Sigmoid colon (tissue), 7 donors: ENCODE results near the gene UNC13C. TPM values are rescaled to one million over a fixed set of nuclear protein-coding genes. Genes with fewer than 3 reads are reported as not detected.
A peak's percentile ranks its signal among the peaks of the same experiment; 100 is the strongest.

Source experiments
- DNase-seq: peaks from one replicate; pipeline ENCODE4 v3.0.0-alpha.2; 2019
- H3K27ac ChIP-seq, 4 donors: fragments of 200-600 bp; sonication (generic); one replicate each; pipeline ENCODE4 v1.5.1; 2016 to 2019; ENCODE audit warnings: mild to moderate bottlenecking in 1 of 4
- H3K27me3 ChIP-seq, 3 donors: fragments of 200-600 bp; sonication (generic); one replicate each; pipeline ENCODE4 v1.5.1; 2019; ENCODE audit warnings: mild to moderate bottlenecking in 1 of 3
- H3K36me3 ChIP-seq, 4 donors: fragments of 200-600 bp; sonication (generic); one replicate each; pipeline ENCODE4 v1.5.1; 2016 to 2019
- H3K4me1 ChIP-seq, 4 donors: fragments of 200-600 bp; sonication (generic); one replicate each; pipeline ENCODE4 v1.5.1; 2017 to 2019
- H3K4me3 ChIP-seq, 4 donors: fragments of 200-600 bp; sonication (generic); one replicate each; pipeline ENCODE4 v1.5.1; 2017 to 2019; ENCODE audit warnings: mild to moderate bottlenecking in 2 of 4, moderate library complexity in 1 of 4
- H3K9me3 ChIP-seq, 4 donors: fragments of 200-600 bp in 3 of 4; sonication (generic) in 3 of 4; one replicate each; pipeline versions ENCODE4 v1.5.1 to v1.6.1; 2013 to 2019
- EP300 ChIP-seq, 4 donors: sonication (generic); formaldehyde crosslinking; IDR thresholded peaks; one replicate each; pipeline ENCODE4 v1.6.1; 2017; ENCODE audit warnings: antibody characterized with exemption in 4 of 4
- POLR2A ChIP-seq, 2 donors: fragments of 450-650 bp; IDR thresholded peaks; one replicate each; pipeline ENCODE4 v1.6.1; 2016; ENCODE audit warnings: antibody characterized with exemption in 2 of 2, mild to moderate bottlenecking in 2 of 2, moderate library complexity in 2 of 2
- POLR2AphosphoS5 ChIP-seq, 4 donors: sonication (generic); formaldehyde crosslinking; IDR thresholded peaks; one replicate each; pipeline ENCODE4 v1.6.1; 2017; ENCODE audit warnings: antibody characterized with exemption in 4 of 4
- WGBS, 2 donors: extraction: QIAGEN DNeasy Blood & Tissue Kit; methylation state at CpG; one replicate each; pipeline ENCODE4 v1.1.7; 2013; 5-methylcytosine and 5-hydroxymethylcytosine counted together
- intact Hi-C: fragments of 100-400 bp; cut with DNase I; formaldehyde crosslinking; loops from one replicate; pipeline ENCODE4 v1.15.1; 2023
- polyA plus RNA-seq, 3 donors: library from polyadenylated mRNA; stranded (reverse); fragments of 200-250 nt; gene quantifications; one replicate each; pipeline ENCODE4 v1.2.3, GENCODE V29; 2013
- total RNA-seq, 4 donors: library from RNA; depleted of rRNA; stranded (reverse); fragments of >200 nt; gene quantifications; one replicate each; pipeline ENCODE4 v1.1.0, GENCODE V29; 2016
- TF ChIP-seq, protein P1 (sequence below), 4 experiments: fragments of 450-650 bp in 3 of 4; fragments of 200-600 bp in 1 of 4; IDR thresholded peaks; one replicate each; pipeline ENCODE4 v1.5.1; 2016 to 2019; ENCODE audit warnings: antibody characterized with exemption in 4 of 4, mild to moderate bottlenecking in 3 of 4, moderate library complexity in 2 of 4
- donor health status: healthy with polysubstance abuse.
- donor health status: Bipolar disorder and iron deficiency.
- donor health status: healthy.

The UNC13C gene
- total and polyA plus RNA-seq, 7 donors, result under 0.01 to 1.7 (median 1.3) TPM; not detected in 1

DNA sequence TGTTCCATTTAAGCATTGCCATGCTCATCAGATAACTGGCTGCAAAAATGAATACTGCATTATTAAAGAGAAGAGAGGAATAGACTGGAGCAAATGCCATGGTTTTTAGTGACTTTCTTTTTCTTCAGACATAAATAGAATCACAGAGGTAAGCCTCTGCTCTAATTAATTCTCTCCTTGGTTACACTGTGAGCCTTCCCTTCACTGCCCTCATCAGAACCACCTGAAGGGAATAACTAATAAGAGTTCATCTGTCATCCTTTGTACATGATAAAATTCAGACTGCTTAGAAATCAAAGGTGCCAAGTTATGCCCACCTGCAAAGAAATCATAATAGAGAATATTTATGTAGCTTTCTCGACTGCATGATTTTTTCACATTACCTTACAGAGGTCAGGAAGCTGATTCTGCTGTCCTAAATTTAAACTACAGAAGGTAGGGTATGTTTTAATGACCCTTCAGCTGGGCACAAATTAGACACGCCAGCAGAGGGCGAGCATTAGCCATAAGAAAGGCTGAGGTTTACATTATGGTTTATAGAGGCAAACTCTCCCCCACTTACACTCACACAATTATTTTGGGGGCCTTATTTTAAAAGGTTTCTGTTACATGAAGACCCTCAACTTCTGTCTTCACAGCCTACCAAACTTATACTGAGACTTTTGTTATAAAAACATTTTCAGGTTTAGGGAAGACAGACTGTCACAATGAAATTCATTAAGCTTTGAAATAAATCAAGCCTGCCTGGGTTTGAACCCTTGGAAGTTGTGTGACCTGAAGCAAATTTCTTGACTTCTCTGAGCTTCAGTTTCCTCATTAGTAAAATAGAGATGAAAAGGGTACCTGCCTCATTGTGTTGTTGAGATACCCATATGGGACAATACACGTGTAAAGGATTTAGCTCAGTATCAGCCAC is 15.3 kb upstream of the UNC13C start:
- no peak for DNase-seq
- H3K4me1 ChIP-seq, result no peaks in the 10 kb centered on the region
- no peak overlapping the region for H3K4me3 ChIP-seq
- TF ChIP-seq, protein P1, sequence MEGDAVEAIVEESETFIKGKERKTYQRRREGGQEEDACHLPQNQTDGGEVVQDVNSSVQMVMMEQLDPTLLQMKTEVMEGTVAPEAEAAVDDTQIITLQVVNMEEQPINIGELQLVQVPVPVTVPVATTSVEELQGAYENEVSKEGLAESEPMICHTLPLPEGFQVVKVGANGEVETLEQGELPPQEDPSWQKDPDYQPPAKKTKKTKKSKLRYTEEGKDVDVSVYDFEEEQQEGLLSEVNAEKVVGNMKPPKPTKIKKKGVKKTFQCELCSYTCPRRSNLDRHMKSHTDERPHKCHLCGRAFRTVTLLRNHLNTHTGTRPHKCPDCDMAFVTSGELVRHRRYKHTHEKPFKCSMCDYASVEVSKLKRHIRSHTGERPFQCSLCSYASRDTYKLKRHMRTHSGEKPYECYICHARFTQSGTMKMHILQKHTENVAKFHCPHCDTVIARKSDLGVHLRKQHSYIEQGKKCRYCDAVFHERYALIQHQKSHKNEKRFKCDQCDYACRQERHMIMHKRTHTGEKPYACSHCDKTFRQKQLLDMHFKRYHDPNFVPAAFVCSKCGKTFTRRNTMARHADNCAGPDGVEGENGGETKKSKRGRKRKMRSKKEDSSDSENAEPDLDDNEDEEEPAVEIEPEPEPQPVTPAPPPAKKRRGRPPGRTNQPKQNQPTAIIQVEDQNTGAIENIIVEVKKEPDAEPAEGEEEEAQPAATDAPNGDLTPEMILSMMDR (IDR thresholded peaks at IDR 0.05), result peak in 3 of 4 experiments; percentile 21 to 42 (median 21)
- TF ChIP-seq EP300 (IDR thresholded peaks at IDR 0.05) (no peak), POLR2A (IDR thresholded peaks at IDR 0.05) (no peak), POLR2AphosphoS5 (IDR thresholded peaks at IDR 0.05) (no peak)
- no peaks in the 10 kb centered on the region for H3K36me3 ChIP-seq
- no peaks in the 10 kb centered on the region for H3K9me3 ChIP-seq
- H3K27me3 ChIP-seq, result no peaks in the 10 kb centered on the region
- intact Hi-C loops, result no loop called here
- H3K27ac ChIP-seq, result no peak overlapping the region
- WGBS, 2 donors, result 24 to 33% methylated on average over 4 of the region's 4 CpGs

DNA sequence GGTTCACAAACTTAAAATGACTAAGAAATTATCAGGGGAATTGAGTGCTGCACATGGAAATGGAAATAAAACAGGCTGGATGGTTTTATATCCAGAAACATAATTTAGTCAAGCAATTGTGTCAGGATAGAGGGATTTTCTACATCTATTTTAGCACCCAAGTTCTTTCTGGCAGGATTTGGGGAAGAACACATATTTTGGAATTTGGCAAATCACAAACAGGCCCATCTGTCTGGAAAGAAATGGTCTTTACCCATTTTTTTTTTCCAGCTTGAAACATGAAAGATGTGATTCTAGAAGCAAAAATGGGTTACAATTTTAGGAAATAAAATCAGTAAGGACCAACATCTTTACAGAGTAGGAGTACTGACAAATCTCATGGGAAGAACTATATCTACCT is 14.4 kb upstream of the UNC13C start:
- no peaks in the 10 kb centered on the region for H3K36me3 ChIP-seq
- intact Hi-C loops, result no loop called here

DNA sequence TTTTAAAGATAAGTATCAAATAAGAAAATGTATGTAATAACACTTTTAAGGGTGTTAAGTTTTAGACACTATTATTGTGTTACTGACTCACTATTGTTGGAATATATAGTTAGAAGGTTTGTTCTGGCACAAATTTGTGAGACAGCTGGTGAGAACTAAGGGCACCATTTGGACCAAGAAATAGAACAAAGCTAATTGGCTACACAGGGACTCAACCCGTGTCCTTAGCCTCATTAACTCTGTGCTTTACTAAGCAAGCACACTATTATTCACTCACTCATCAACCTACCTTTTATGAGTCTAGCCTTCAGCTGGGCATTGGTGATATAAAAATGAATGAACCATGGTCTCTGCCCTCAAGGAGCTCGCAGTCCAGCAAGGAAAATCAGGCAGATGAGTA is 4.1 kb upstream of the UNC13C start:
- H3K4me1 ChIP-seq, result peaks cover 0 to 8% (median 7%) of the 10 kb centered on the region in 4 donors
- H3K27ac ChIP-seq, result no peak overlapping the region
- intact Hi-C loops, result no loop called here

More for the DNA sequence above, 14.4 kb upstream of the UNC13C start:
- TF ChIP-seq EP300 (IDR thresholded peaks at IDR 0.05) (no peak), POLR2AphosphoS5 (IDR thresholded peaks at IDR 0.05) (no peak), POLR2A (IDR thresholded peaks at IDR 0.05) (no peak)
- TF ChIP-seq, protein P1 (IDR thresholded peaks at IDR 0.05), result no peak
- Histone ChIP-seq H3K9me3 (no peaks in the 10 kb centered on the region), H3K4me3 (no peak overlapping the region), H3K27me3 (no peaks in the 10 kb centered on the region), H3K4me1 (no peaks in the 10 kb centered on the region), H3K27ac (no peak overlapping the region)
- DNase-seq, result no peak

DNA sequence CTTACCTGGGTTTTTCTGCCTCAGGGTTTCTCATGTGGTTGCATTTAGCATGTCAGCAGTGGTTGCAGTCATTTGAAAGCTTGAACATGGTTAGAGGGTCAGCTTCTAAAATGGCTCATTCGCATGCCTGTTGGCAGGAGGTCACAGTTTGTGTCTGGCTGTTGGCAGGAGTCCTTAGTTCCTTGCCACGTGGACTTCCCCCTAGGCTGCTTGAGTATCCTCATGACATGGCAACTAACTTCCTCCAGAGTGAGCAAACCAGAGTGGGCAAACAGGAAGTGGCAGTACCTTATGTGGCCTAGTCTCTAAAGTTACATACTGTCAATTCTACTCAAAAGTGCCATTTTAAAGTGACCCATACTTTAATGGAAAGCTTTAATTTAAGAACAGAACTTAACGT is 3.4 kb upstream of the UNC13C start:
- intact Hi-C loops, result no loop called here
- DNase-seq, result no peak
- no peaks in the 10 kb centered on the region for H3K9me3 ChIP-seq
- WGBS, 2 donors, result 82 to 84% methylated on average over 3 of the region's 3 CpGs
- H3K27me3 ChIP-seq, result peaks cover 0 to 7% (median 0%) of the 10 kb centered on the region in 3 donors
- no peak overlapping the region for H3K4me3 ChIP-seq
- no peak overlapping the region for H3K27ac ChIP-seq
- no peak for TF ChIP-seq POLR2AphosphoS5 (IDR thresholded peaks at IDR 0.05)
- TF ChIP-seq EP300 (IDR thresholded peaks at IDR 0.05), result no peak
- TF ChIP-seq POLR2A (IDR thresholded peaks at IDR 0.05), result no peak
- TF ChIP-seq, protein P1 (IDR thresholded peaks at IDR 0.05), result no peak
- peaks cover 0 to 8% (median 7%) of the 10 kb centered on the region in 4 donors for H3K4me1 ChIP-seq
- H3K36me3 ChIP-seq, result no peaks in the 10 kb centered on the region

More for the DNA sequence above, 4.1 kb upstream of the UNC13C start:
- Histone ChIP-seq H3K9me3 (no peaks in the 10 kb centered on the region), H3K4me3 (no peak overlapping the region), H3K27me3 (peaks cover 0 to 2% (median 0%) of the 10 kb centered on the region in 3 donors), H3K36me3 (no peaks in the 10 kb centered on the region)
- no peak for TF ChIP-seq POLR2AphosphoS5 (IDR thresholded peaks at IDR 0.05)
- no peak for TF ChIP-seq EP300 (IDR thresholded peaks at IDR 0.05)
- TF ChIP-seq, protein P1 (IDR thresholded peaks at IDR 0.05), result no peak
- no peak for TF ChIP-seq POLR2A (IDR thresholded peaks at IDR 0.05)
- WGBS, 2 donors, result 75 to 77% methylated on average over 2 of the region's 2 CpGs
- DNase-seq, result no peak
